ENCODE measurements around the gene TUBGCP5.

DNA sequence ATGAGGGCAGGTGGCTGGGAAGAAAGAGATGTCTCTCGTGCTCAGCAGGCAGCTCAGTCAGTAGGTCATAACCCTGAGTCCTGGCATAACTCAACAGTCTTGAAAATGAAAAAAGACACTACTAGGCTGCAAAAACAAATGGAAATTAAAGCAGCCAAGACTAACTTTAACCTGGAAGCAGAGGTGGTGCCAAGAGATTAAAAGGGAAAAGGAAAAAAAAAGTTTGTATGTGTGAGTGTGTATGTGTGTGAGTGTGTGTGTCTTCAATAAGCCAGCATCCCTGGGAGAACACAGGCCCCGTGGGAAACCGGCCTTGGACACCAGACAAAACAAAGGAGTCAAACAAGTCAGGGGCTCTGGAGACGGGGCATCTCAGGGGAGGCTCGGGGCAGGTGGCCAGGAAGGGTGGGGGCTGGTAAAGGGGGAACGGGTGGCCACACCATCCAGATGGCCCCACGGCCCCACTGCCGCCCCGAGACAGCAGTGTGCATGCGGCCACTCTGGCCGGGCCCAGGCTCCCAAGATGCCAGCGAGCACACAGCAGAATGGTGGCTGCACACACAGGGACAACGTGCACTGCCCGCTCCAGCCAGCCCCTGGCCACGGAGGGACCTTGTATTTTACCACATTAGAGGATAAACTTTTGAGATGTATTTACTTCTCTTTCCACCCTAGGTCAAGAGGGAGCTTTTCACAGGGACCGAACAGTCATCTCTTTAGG lies 83.0 kb downstream of the TUBGCP5 start:
- TF ChIP-seq, protein P1, sequence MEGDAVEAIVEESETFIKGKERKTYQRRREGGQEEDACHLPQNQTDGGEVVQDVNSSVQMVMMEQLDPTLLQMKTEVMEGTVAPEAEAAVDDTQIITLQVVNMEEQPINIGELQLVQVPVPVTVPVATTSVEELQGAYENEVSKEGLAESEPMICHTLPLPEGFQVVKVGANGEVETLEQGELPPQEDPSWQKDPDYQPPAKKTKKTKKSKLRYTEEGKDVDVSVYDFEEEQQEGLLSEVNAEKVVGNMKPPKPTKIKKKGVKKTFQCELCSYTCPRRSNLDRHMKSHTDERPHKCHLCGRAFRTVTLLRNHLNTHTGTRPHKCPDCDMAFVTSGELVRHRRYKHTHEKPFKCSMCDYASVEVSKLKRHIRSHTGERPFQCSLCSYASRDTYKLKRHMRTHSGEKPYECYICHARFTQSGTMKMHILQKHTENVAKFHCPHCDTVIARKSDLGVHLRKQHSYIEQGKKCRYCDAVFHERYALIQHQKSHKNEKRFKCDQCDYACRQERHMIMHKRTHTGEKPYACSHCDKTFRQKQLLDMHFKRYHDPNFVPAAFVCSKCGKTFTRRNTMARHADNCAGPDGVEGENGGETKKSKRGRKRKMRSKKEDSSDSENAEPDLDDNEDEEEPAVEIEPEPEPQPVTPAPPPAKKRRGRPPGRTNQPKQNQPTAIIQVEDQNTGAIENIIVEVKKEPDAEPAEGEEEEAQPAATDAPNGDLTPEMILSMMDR (conservative IDR thresholded peaks at IDR 0.05): no peak
- TF ChIP-seq EZH2 (IDR thresholded peaks at IDR 0.05; ENCODE audit: low read depth): no peak
